HG02884 (cell line): ENCODE data around the gene SUSD1.
"Not testable (repeated sequence)": the region's sequence is repeated elsewhere in the genome, so short reads cannot be mapped to it uniquely, and the experiment has no call there.

ENCODE experiments used
- ATAC-seq: cut with Tn5 transposase; IDR thresholded peaks from one replicate; pipeline ENCODE4 v1.9.1; 2021; ENCODE audit warnings: mild to moderate bottlenecking, moderate library complexity; ENCODE audit not compliant: unreplicated experiment

Gene SUSD1

GRCh38 chr9:112174965-112175795 lies at the start of gene SUSD1:
Gene SUSD1, minus strand, starts transcription at chr9:112175297. Its CDS starts 62 bp downstream, at chr9:112175235.
- peak; percentile 50 for ATAC-seq

GRCh38 chr9:112224401-112225289 lies 49.5 kb upstream of the SUSD1 start:
- ATAC-seq, result no peak

GRCh38 chr9:112218908-112219307 lies 43.8 kb upstream of the SUSD1 start:
- ATAC-seq, result peak; percentile 93

- ATAC-seq, result no peak
Observed at GRCh38 chr9:112212926-112213325, 37.8 kb upstream of the SUSD1 start.

- no peak for ATAC-seq
Observed at GRCh38 chr9:112207451-112207850, 32.4 kb upstream of the SUSD1 start.

GRCh38 chr9:112203536-112203935 lies 28.4 kb upstream of the SUSD1 start:
- ATAC-seq, result no peak

GRCh38 chr9:112200711-112201110 lies 25.6 kb upstream of the SUSD1 start:
- no peak for ATAC-seq

- no peak for ATAC-seq
Observed at GRCh38 chr9:112198646-112199045, 23.5 kb upstream of the SUSD1 start.

GRCh38 chr9:112194969-112195431 lies 19.9 kb upstream of the SUSD1 start:
- no peak for ATAC-seq

GRCh38 chr9:112193572-112194288 lies 18.6 kb upstream of the SUSD1 start:
- ATAC-seq, result no peak

GRCh38 chr9:112190320-112190719 lies 15.2 kb upstream of the SUSD1 start:
- ATAC-seq, result not testable (repeated sequence)

GRCh38 chr9:112188884-112189283 lies 13.8 kb upstream of the SUSD1 start:
- ATAC-seq, result no peak

- no peak for ATAC-seq
Observed at GRCh38 chr9:112187404-112187803, 12.3 kb upstream of the SUSD1 start.

- no peak for ATAC-seq
Observed at GRCh38 chr9:112186695-112187094, 11.6 kb upstream of the SUSD1 start.

- no peak for ATAC-seq
Observed at GRCh38 chr9:112184946-112185345, 9.8 kb upstream of the SUSD1 start.

GRCh38 chr9:112184221-112184620 lies 9.1 kb upstream of the SUSD1 start:
- ATAC-seq, result no peak

- no peak for ATAC-seq
Observed at GRCh38 chr9:112180387-112180881, 5.3 kb upstream of the SUSD1 start.

- ATAC-seq, result no peak
Observed at GRCh38 chr9:112179816-112180215, 4.7 kb upstream of the SUSD1 start.

GRCh38 chr9:112176524-112176923 lies 1.4 kb upstream of the SUSD1 start:
- ATAC-seq, result no peak

GRCh38 chr9:112175796-112176315 lies 759 bp upstream of the SUSD1 start:
- no peak for ATAC-seq
